ENCODE measurements around the gene KIAA0586.
A peak's percentile ranks its signal among the peaks of the same experiment; 100 is the strongest.
"Not testable (repeated sequence)": the region's sequence is repeated elsewhere in the genome, so short reads cannot be mapped to it uniquely, and the experiment has no call there.

Gene KIAA0586

GRCh38 chr14:58427281-58428117, at the start of gene KIAA0586, which contains the start of gene TIMM9:
Gene KIAA0586, plus strand, starts transcription at chr14:58427719. Its CDS starts 546 bp downstream, at chr14:58428265.
Gene TIMM9, minus strand, starts transcription at chr14:58427531. Its CDS starts 15,586 bp downstream, at chr14:58411945.
- peak; percentile 99 for DNase-seq

GRCh38 chr14:58390830-58391229, 36.7 kb upstream of the KIAA0586 start:
- DNase-seq: no peak

GRCh38 chr14:58395562-58395811, 32.0 kb upstream of the KIAA0586 start:
- DNase-seq: no peak

- peak; percentile 75 for DNase-seq
Measured at GRCh38 chr14:58395812-58396788, 31.4 kb upstream of the KIAA0586 start, which contains the start of gene TOMM20L. Gene TOMM20L, plus strand, starts transcription at chr14:58395930. Its CDS starts 28 bp downstream, at chr14:58395958.

- no peak for DNase-seq
Measured at GRCh38 chr14:58397156-58397555, 30.4 kb upstream of the KIAA0586 start.

GRCh38 chr14:58398495-58398894, 29.0 kb upstream of the KIAA0586 start:
- no peak for DNase-seq

- DNase-seq: no peak
Measured at GRCh38 chr14:58398895-58399294, 28.6 kb upstream of the KIAA0586 start.

- no peak for DNase-seq
Measured at GRCh38 chr14:58401587-58401986, 25.9 kb upstream of the KIAA0586 start.

GRCh38 chr14:58408681-58409215, 18.8 kb upstream of the KIAA0586 start:
- DNase-seq: no peak

GRCh38 chr14:58414845-58415244, 12.7 kb upstream of the KIAA0586 start:
- DNase-seq: no peak

- no peak for DNase-seq
Measured at GRCh38 chr14:58415636-58416547, 11.6 kb upstream of the KIAA0586 start.

- DNase-seq: not testable (repeated sequence)
Measured at GRCh38 chr14:58416934-58417333, 10.6 kb upstream of the KIAA0586 start.

- peak; percentile 75 for DNase-seq
Measured at GRCh38 chr14:58426670-58427280, 744 bp upstream of the KIAA0586 start.

- peak; percentile 56 for DNase-seq
Measured at GRCh38 chr14:58428118-58428683, 682 bp downstream of the KIAA0586 start.

- DNase-seq: peak; percentile 28
Measured at GRCh38 chr14:58430156-58430555, 2.6 kb downstream of the KIAA0586 start.

- DNase-seq: no peak
Measured at GRCh38 chr14:58439476-58439875, 12.0 kb downstream of the KIAA0586 start.

- no peak for DNase-seq
Measured at GRCh38 chr14:58444627-58445026, 17.1 kb downstream of the KIAA0586 start.

- DNase-seq: no peak
Measured at GRCh38 chr14:58455593-58456265, 28.2 kb downstream of the KIAA0586 start.

GRCh38 chr14:58460772-58461171, 33.3 kb downstream of the KIAA0586 start:
- no peak for DNase-seq

GRCh38 chr14:58463147-58463546, 35.6 kb downstream of the KIAA0586 start:
- no peak for DNase-seq

- DNase-seq: no peak
Measured at GRCh38 chr14:58464652-58465051, 37.1 kb downstream of the KIAA0586 start.
